HG03354 (cell line): ENCODE data around the gene CRB3.

Experiments
- ATAC-seq: cut with Tn5 transposase; IDR thresholded peaks from one replicate; pipeline ENCODE4 v1.9.1; 2021; ENCODE audit warnings: mild to moderate bottlenecking; ENCODE audit not compliant: unreplicated experiment, poor library complexity, severe bottlenecking

CRB3 gene

GRCh38 chr19:6431891-6432290 lies 32.2 kb upstream of the CRB3 start:
- no peak for ATAC-seq

- no peak for ATAC-seq
Measured at GRCh38 chr19:6433165-6433564, 30.9 kb upstream of the CRB3 start.

GRCh38 chr19:6433663-6434062 lies 30.4 kb upstream of the CRB3 start, which contains the start of gene SLC25A41:
Gene SLC25A41 (minus strand): TSS chr19:6433763. CDS start chr19:6433693, 70 bp downstream.
- ATAC-seq = no peak

GRCh38 chr19:6439743-6440142 lies 24.3 kb upstream of the CRB3 start:
- ATAC-seq = no peak

GRCh38 chr19:6440905-6441304 lies 23.2 kb upstream of the CRB3 start:
- no peak for ATAC-seq

- ATAC-seq = no peak
Measured at GRCh38 chr19:6442087-6442688, 21.9 kb upstream of the CRB3 start.

GRCh38 chr19:6443986-6444385 lies 20.1 kb upstream of the CRB3 start:
- no peak for ATAC-seq

- no peak for ATAC-seq
Measured at GRCh38 chr19:6446452-6446851, 17.6 kb upstream of the CRB3 start.

GRCh38 chr19:6448045-6448444 lies 16.0 kb upstream of the CRB3 start:
- ATAC-seq = no peak

GRCh38 chr19:6450166-6450565 lies 13.9 kb upstream of the CRB3 start:
- no peak for ATAC-seq

GRCh38 chr19:6451583-6452222 lies 12.4 kb upstream of the CRB3 start:
- ATAC-seq = no peak

GRCh38 chr19:6452223-6452614 lies 11.9 kb upstream of the CRB3 start:
- no peak for ATAC-seq

GRCh38 chr19:6452899-6453298 lies 11.2 kb upstream of the CRB3 start:
- ATAC-seq = no peak

GRCh38 chr19:6453951-6454565 lies 10.0 kb upstream of the CRB3 start:
- no peak for ATAC-seq

- no peak for ATAC-seq
Measured at GRCh38 chr19:6455924-6456323, 8.1 kb upstream of the CRB3 start.

- ATAC-seq = no peak
Measured at GRCh38 chr19:6457958-6458694, 5.9 kb upstream of the CRB3 start.

- no peak for ATAC-seq
Measured at GRCh38 chr19:6458695-6459261, 5.3 kb upstream of the CRB3 start.

- ATAC-seq = peak; percentile 29
Measured at GRCh38 chr19:6459262-6460098, 4.6 kb upstream of the CRB3 start, which contains the start of gene SLC25A23. Gene SLC25A23 (minus strand): TSS chr19:6459792. CDS start chr19:6459628, 164 bp downstream.

- ATAC-seq = peak; percentile 77
Measured at GRCh38 chr19:6460099-6460884, 3.8 kb upstream of the CRB3 start.
